Upper lobe of left lung (tissue), 4 donors: ENCODE measurements around the gene CUX1.

Experiments used
- CTCF ChIP-seq, 6 experiments: fragments of 450-650 bp in 4 of 6; fragments of 200-600 bp in 2 of 6; sonication (generic) in 2 of 6; IDR thresholded peaks; one replicate each; pipeline ENCODE4 v1.5.1; 2016 to 2019; ENCODE audit warnings: antibody characterized with exemption in 6 of 6
- EP300 ChIP-seq, 4 donors: sonication (generic); formaldehyde crosslinking; IDR thresholded peaks; one replicate each; pipeline ENCODE4 v1.5.1; 2017; ENCODE audit warnings: antibody characterized with exemption in 4 of 4, control low read depth in 2 of 4
- POLR2AphosphoS5 ChIP-seq, 2 donors: sonication (generic); formaldehyde crosslinking; IDR thresholded peaks; one replicate each; pipeline ENCODE4 v1.5.1; 2017; ENCODE audit warnings: antibody characterized with exemption in 2 of 2

GRCh38 chr7:102149416-102149815 lies 332.0 kb downstream of the CUX1 start:
- no peak for TF ChIP-seq CTCF (IDR thresholded peaks at IDR 0.05)
- no peak for TF ChIP-seq EP300 (IDR thresholded peaks at IDR 0.05)
- TF ChIP-seq POLR2AphosphoS5 (IDR thresholded peaks at IDR 0.05): no peak
